HG03558 (cell line): ENCODE results near the gene CD81.

Experiments used
- ATAC-seq: cut with Tn5 transposase; IDR thresholded peaks from one replicate; pipeline ENCODE4 v1.9.1; 2021; ENCODE audit warnings: moderate number of reproducible peaks; ENCODE audit not compliant: unreplicated experiment; ENCODE audit errors: extremely low read depth

Gene CD81

DNA sequence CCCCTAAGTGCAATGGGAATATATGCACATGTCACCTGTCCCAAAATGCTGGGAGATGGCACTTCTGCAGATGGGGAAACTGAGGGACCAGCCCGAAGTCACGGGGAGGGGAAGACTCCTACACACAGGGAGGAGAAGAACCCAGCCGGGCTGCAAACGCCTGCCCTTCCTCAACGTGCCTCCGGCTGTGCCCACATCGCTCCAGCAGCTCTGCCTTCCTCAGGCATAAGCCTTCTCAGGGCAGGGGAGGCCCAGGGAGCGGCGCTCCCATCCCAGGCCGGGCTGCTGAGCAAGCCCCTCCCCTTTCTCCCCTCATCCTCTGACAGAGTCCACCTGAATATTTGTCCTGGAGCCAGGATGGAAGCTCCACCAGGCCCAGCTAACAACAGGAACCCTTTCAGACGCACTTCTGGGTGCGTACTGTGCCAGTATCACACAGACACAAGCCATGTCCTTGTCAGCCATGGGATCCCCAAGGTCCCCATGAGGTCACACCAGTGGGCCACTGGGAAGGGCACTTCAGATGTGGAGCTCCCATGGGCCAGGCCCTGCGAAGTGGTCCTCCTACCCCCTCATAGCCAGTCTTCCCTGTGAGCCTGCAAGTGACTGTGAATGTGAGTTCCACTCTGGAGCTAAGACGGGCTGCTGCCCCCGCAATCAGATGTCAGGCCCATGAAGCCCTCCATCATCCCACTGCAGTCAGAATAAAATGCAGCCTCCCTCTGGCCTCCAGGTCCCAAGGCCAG lies 2.5 kb upstream of the CD81 start:
- ATAC-seq: no peak

DNA sequence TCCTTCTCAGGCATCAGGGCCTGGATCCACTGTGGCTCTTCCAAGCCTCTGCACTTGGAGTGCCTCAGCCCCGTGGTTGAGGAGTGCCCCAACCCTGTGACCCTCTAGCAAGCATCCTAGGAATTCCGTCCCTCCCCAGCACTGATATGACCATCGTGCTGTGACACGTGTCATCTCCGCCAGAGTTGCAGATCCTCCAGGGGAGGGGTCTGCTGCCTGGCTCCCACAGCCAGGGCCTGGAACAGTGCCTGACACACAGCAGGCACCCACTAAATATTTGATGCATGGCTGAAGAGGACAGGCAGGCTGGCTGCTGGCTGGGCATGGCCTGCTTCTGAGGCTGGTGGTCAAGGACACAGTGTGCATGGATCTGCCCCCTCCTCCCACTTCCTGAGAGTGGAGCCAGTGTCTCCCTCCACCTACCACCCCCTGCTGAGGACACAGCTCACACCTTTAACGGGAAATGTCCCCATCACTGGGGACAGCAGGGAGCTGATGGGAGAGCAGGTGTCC lies 1.7 kb upstream of the CD81 start:
- ATAC-seq: no peak

DNA sequence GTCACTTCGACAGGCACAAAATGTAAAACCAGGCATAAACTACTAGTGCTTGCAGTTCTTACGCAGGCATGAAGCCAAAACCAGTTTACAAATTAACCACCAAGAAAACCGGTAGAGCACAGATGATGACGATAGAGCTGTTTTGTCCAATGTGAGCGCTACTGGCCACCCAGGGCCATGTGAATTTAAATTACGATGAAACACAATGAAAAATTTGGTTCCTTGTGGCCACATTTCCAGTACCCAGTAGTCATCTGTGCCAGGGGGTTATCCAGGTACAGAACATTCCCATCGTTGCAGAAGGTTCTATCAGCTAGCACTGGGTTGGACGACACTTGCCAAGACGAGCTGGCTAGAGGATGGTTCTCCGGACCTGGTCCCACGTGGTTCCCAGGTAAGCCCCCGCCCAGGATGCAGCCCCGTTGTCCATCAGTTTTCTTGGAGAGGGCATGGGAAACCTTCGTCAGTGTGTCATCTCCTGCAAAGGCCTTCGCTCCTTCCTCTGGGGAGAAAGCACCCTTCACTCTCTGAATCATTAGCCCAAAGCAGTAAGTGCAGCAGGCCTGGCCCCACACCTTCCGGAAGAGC lies 1.1 kb upstream of the CD81 start:
- ATAC-seq: no peak

- ATAC-seq: no peak
Observed at GRCh38 chr11:2377511-2378443, 667 bp downstream of the CD81 start.

GRCh38 chr11:2378527-2379210 lies 1.6 kb downstream of the CD81 start:
- ATAC-seq: no peak

DNA sequence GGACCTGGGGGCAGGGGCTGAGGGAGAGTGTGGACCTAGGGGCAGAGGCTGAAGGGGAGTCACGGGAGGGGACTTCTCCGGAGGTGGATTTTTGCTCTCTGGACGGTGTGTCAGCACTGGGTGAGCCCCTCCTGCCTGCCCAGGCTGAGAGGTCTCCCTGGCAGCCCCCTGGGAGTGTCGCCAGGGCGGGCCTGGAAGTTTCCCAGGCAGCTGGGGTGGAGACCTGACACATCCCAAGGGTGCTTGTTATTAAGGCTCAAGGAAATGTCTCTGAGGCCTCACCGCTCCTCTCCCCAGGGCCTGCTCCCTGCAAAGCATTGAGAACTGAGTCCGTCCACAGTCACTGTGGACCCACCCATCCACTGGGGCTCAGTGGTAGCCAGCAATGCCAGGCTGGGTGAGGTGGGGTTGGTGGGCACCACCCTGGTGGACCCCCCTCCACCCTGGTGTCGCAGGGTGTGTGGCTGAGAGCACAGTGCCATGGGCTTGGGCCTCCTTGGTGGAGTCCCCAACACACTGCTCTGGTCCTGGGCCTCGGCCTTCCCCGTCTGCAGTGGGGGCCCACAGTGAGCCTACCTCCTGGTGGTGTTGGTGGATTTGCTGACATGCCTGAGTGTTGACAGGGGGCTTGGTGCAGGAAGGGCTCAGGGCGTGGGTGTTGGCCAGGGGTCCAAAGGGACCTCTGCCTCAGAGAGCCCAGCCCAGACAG lies 2.5 kb downstream of the CD81 start:
- no peak for ATAC-seq

DNA sequence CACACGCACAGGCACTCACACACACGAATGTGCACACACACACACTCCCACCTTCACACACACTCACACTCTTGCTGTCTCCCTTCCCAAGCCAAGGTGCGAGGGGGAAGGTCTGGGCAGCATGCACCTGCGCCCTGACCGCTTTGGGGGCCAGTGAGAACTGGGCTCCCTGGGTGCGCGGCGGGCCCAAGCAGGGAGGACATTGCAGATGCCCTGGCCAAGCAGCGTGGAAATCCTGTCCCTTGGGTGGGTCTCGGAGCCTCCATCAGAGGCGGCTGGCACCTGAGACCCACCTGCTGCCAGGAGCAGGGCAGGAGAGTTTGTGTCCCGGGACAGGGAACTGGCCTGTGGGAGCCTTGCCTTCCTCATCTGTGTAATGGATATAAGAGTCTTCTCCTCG lies 3.3 kb downstream of the CD81 start:
- no peak for ATAC-seq

DNA sequence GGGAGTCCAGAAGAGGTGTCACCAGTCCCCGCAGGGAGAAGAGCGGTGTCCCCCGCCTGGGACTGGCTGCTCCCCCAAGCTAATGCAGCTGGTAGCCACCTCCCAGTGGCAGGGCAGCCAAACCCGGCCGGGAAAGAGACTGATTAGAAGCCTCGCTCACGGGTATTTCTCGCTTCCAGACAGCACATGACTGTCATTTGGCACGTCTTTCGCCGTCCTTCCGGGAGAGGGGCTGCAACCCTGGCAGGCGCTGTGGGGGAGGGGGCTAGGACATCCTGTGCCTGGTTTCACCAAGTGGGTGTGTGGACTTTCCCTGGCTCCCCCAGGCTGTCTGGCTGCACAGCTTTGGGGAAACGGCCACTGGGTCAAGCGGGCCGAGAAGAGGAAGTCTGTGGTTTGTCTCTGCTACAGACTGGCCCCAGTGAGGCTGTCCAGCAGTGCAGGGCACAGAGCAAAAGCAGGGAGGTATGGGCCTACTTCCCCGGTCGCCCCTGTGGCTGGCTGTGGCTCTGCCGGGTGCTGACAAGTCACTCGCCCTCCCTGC lies 3.8 kb downstream of the CD81 start:
- ATAC-seq: no peak

DNA sequence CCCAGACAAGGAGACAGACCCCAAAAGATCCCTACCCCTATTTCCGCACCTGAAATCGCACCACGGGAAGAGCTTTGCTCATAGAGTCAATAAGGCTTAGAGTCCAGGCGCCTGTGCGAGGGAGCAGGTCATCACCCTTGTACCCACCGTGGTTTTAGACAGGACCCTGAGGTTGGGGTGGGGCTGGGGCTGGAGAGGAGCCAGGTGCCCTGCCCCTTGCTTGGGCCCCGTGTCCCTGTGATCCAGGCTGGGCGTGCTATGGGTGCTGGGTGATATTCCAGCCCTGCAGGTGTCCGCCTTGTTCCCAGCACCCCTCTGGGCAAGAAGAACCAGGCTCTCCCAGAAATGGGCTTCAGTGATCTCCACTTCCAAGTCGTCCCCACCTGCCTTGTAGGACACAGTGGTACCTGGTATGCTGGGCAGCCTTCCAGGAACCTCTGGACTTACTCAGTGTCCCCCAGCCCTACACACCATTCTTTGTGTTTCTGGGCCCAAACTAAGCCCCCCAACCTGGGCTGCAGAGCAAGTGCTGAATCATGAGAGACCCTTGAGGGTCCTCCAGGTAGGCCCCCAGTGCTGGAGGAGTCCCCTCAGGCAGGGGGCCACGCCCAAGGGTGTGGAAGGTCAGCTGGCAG lies 4.5 kb downstream of the CD81 start:
- ATAC-seq: no peak

DNA sequence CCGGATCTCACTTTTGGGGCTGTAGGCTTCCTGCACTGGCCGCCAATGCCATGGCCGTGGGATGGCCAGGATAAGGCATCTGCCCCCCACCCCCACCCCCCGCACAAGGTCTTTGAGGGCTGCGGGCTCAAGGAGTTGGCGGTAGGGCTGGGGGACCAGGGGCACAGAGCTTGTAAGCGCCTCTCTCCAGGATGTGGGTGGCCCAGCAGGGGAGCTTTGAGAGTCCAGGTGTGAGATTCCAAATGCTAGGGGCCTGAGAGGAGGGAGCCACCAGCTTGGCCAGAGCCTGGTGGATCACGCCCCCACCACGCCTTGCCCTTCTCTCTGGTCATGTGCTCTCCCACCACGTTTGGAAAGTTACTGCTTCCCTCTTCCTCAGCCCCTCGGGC lies 5.0 kb downstream of the CD81 start:
- no peak for ATAC-seq

DNA sequence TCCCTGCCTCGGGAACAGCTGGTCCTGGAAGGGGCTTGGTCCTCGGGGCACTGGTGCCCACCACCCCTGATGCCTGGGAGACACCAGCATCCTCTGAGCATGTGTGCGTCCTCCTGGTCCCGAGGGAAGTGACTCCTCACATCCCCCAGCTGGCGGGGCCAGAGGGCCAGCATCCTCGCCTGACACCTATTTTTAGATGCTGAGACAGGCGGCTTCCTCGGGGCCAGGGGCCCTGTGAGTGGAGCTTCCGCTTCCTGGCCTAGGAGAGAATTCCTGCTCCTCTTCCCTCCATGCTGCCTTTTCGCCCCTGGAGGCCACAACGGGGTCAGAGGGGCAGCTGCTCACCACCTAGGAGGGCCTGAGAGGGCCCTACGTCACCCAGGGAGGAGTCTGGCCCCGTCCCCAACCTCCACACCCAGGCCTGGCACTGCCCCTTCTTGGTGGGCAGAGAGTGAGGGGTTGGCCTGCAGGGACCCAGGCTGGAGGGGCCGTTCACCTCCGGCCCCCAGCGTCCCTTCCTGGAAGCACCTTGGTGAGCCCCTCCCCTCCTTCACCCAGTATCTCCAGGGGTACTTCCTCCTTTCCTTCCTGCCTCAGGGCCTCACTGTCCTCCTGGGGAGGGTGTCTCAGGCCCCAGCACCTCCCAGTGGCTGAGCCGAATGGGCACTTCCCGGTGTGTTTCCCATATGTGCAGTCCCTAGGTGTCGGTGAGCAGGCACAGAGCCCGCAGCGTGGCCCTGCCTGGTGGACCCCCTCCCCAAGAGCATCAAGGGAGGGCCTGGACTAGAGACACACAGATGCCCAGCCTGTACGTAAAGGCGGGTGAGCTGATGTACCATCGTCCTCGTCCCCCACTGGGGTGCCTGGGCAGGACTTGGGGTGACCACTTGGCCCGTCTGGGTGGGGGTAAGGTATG lies 6.1 kb downstream of the CD81 start:
- no peak for ATAC-seq

- no peak for ATAC-seq
Observed at GRCh38 chr11:2383852-2384804, 7.0 kb downstream of the CD81 start.

DNA sequence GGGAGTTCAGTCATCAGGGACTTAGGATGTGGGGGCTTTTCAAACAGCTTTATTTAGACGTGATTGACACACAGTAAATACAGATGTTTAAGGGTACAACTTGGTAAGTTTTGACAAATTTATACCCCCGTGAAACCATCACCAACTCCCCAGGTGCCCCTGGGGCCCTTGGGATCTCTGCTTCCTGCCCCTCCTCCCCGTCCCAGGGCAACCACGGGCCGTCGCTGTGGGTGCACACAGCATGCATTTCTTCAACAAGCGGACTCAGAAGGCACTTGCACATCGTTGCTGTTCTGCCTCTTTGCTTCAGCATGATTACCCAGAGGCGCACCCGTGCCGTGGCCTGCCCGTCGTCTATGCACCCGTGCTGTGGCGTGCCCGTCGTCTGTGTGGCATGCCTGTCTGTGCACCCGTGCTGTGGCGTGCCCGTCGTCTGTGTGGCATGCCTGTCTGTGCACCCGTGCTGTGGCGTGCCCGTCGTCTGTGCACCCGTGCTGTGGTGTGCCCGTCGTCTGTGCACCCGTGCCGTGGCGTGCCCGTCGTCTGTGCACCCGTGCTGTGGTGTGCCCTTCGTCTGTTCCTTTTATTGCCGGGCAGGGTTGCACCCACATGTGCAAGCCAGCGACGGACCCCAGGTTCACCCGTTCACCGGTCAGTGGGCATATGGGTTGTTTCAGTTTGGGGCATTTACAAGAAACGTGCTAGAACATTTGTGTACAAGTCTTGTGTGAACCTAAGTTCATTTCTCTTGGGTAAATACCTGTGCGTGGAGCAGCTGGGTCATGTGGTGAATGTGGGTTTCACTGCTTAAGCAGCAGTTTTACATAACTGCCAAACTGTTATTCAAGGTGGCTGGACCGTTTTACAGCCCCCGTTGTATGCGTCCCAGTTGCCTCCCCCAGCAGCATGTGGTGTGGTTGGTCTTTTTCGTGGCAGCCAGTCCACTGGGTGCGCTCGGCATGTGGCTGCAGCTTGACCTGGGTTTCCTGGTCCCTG lies 8.3 kb downstream of the CD81 start:
- no peak for ATAC-seq

GRCh38 chr11:2386591-2386990 lies 9.5 kb downstream of the CD81 start:
- no peak for ATAC-seq

GRCh38 chr11:2387266-2387987 lies 10.3 kb downstream of the CD81 start:
- ATAC-seq: no peak
